ENCODE results near the gene HSBP1. TPM values are rescaled to one million over a fixed set of nuclear protein-coding genes. Genes with fewer than 3 reads are reported as not detected.

The HSBP1 gene
- total RNA-seq, 1 experiment from 2014 or later = 197 TPM

DNA sequence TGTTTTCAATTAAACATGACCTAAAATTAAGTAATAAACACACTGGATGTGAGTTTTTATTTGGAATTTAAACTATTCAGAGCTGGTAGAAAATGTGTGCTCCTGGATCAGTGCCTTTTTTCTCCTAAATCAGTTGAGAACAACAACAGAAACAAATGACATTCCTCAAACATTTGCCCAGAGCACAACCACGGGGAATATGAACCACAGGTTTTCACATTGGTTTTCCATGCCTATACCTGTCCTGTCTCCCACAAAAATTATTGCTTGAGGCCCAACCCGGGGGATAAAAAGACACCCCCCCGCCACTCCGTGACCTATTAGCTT, 6.8 kb downstream of the HSBP1 start (continued):
- TF ChIP-seq MLX (CRISPR knock-in tag; IDR thresholded peaks at IDR 0.05) (no peak), ERG (CRISPR knock-in tag; IDR thresholded peaks at IDR 0.05) (no peak), NR2C2 (CRISPR knock-in tag; IDR thresholded peaks at IDR 0.05) (no peak), OVOL2 (CRISPR knock-in tag; IDR thresholded peaks at IDR 0.05; ENCODE audit: borderline replicate concordance) (no peak), ZNF138 (CRISPR knock-in tag; conservative IDR thresholded peaks at IDR 0.05) (no peak), ESRRA (CRISPR knock-in tag; IDR thresholded peaks at IDR 0.05; ENCODE audit: borderline replicate concordance) (no peak), EMX1 (CRISPR knock-in tag; IDR thresholded peaks at IDR 0.05) (no peak)
- TF ChIP-seq, protein P1, sequence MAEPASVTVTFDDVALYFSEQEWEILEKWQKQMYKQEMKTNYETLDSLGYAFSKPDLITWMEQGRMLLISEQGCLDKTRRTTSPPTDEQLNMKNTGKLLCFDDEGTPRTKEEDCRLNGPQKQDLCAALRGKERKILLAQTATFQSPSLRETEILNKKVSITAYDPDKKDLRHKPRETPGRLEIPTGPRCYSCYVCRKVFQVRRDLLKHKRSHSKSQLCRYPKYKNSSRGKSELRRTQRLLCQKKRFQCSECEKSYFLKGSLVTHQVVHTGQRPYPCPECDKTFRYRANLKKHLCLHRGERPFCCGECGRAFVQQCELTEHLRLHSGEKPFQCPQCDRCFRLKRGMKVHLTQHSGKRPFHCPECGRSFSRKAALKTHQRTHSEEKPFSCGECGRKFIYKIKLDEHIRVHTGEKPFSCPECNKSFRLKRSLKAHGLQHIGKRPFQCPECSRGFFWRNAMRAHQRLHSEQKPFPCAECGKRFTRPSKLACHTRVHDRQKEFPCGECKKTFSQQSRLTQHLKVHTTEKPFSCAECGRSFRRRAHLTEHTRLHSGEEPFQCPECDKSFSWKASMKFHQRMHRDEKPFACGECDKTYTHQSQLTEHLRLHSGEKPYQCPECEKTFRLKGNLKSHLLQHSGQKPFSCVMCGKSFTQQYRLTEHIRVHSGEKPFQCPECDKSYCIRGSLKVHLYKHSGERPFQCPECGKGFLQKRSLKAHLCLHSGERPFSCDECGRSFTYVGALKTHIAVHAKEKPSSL (CRISPR knock-in tag; conservative IDR thresholded peaks at IDR 0.05) = no peak

DNA sequence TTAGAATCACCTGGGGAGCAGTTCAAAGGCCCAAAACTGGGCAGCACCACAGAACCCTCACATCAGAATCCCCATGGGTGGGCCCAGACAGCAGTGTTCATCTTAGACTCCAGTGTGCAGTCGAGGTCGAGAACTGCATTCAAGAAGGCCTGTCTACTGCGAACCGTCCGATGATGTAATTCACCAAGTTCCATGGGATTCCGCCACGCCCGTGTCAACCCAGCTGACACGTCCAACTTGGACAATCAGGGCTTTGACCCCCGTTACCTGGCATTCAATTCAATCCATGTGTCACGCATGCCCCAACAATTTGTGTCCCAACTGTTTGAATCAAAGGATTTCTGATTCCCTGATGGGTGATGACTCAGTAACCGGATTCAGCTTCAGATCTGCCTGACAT, 9.2 kb downstream of the HSBP1 start:
- Mint-ChIP-seq H3K27me3 (ENCODE audit: low read depth) (no peaks in the 10 kb centered on the region), H3K4me1 (peaks cover 29% of the 10 kb centered on the region), H3K4me3 (no peak overlapping the region), H3K27ac (no peak overlapping the region), H3K9me3 (no peaks in the 10 kb centered on the region), H3K36me3 (peaks cover 13% of the 10 kb centered on the region)
- ChIA-PET POLR2A (no interaction called here), CTCF (interaction anchor here (0.6 kb wide), 1 partner anchor 61 kb away, joined by 3 read pairs; no protein-coding TSS in a partner anchor)
- DNase-seq (ENCODE audit: low spot score) (no peak), ATAC-seq (no peak)
- TF ChIP-seq ZNF232 (CRISPR knock-in tag; IDR thresholded peaks at IDR 0.05) = no peak

- H3K4me1 Mint-ChIP-seq = peaks cover 20% of the 10 kb centered on the region
- H3K36me3 Mint-ChIP-seq = peaks cover under 1% of the 10 kb centered on the region
- TF ChIP-seq SMAD4 (CRISPR knock-in tag; IDR thresholded peaks at IDR 0.05) = no peak
- no peak for TF ChIP-seq FOXJ3 (CRISPR knock-in tag; IDR thresholded peaks at IDR 0.05; ENCODE audit: borderline replicate concordance)
- no peak for TF ChIP-seq ZNF671 (CRISPR knock-in tag; IDR thresholded peaks at IDR 0.05)
- TF ChIP-seq, protein P2, sequence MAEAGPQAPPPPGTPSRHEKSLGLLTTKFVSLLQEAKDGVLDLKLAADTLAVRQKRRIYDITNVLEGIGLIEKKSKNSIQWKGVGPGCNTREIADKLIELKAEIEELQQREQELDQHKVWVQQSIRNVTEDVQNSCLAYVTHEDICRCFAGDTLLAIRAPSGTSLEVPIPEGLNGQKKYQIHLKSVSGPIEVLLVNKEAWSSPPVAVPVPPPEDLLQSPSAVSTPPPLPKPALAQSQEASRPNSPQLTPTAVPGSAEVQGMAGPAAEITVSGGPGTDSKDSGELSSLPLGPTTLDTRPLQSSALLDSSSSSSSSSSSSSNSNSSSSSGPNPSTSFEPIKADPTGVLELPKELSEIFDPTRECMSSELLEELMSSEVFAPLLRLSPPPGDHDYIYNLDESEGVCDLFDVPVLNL (CRISPR knock-in tag; IDR thresholded peaks at IDR 0.05; ENCODE audit: borderline replicate concordance, low read depth) = no peak
- TF ChIP-seq, protein P1 (CRISPR knock-in tag; conservative IDR thresholded peaks at IDR 0.05) = no peak
- TF ChIP-seq HMGXB4 (CRISPR knock-in tag; IDR thresholded peaks at IDR 0.05) = no peak
- TF ChIP-seq, protein P3, sequence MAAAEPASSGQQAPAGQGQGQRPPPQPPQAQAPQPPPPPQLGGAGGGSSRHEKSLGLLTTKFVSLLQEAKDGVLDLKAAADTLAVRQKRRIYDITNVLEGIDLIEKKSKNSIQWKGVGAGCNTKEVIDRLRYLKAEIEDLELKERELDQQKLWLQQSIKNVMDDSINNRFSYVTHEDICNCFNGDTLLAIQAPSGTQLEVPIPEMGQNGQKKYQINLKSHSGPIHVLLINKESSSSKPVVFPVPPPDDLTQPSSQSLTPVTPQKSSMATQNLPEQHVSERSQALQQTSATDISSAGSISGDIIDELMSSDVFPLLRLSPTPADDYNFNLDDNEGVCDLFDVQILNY (CRISPR knock-in tag; IDR thresholded peaks at IDR 0.05) = no peak
- no peak for TF ChIP-seq NR3C1 (CRISPR knock-in tag; conservative IDR thresholded peaks at IDR 0.05; ENCODE audit: low read depth)
- TF ChIP-seq USF2 (CRISPR knock-in tag; IDR thresholded peaks at IDR 0.05) = no peak
- TF ChIP-seq NFE2L1 (CRISPR knock-in tag; IDR thresholded peaks at IDR 0.05) = no peak
- no peak for TF ChIP-seq TCF7 (CRISPR knock-in tag; IDR thresholded peaks at IDR 0.05; ENCODE audit: low read depth)
- no peak for TF ChIP-seq HMGA2 (CRISPR knock-in tag; IDR thresholded peaks at IDR 0.05)
- TF ChIP-seq JAZF1 (CRISPR knock-in tag; IDR thresholded peaks at IDR 0.05) = no peak
- TF ChIP-seq OVOL2 (CRISPR knock-in tag; IDR thresholded peaks at IDR 0.05; ENCODE audit: borderline replicate concordance) = no peak
- no peak for TF ChIP-seq ATF1 (CRISPR knock-in tag; IDR thresholded peaks at IDR 0.05)
- no peak for TF ChIP-seq TEAD4 (CRISPR knock-in tag; IDR thresholded peaks at IDR 0.05)
- no peak for TF ChIP-seq ZNF416 (CRISPR knock-in tag; IDR thresholded peaks at IDR 0.05)
Measured at GRCh38 chr16:83818276-83818675, 10.5 kb downstream of the HSBP1 start.

More at GRCh38 chr16:83818276-83818675, 10.5 kb downstream of the HSBP1 start:
- DNase-seq (ENCODE audit: low spot score) (no peak), ATAC-seq (no peak)
- no peaks in the 10 kb centered on the region for H3K9me3 Mint-ChIP-seq
- CTCF ChIA-PET = no interaction called here
- no peak overlapping the region for H3K27ac Mint-ChIP-seq
- no peak overlapping the region for H3K4me3 Mint-ChIP-seq
- H3K27me3 Mint-ChIP-seq (ENCODE audit: low read depth) = no peaks in the 10 kb centered on the region
- POLR2A ChIA-PET = no interaction called here

Measured in WTC11 (cell line).